HCT116 (cell line): ENCODE data around the gene GREB1L. TPM values are rescaled to one million over a fixed set of nuclear protein-coding genes. Genes with fewer than 3 reads are reported as not detected.

Experiments
- ATAC-seq: fragments of 200-7000 bp; cut with Tn5 transposase; 2 replicates; pipeline ENCODE4 v1.9.1; 2020; ENCODE audit warnings: mild to moderate bottlenecking, moderate library complexity
- BruUV-seq: library from RNA; stranded (reverse); fragments of 400-500 nt; replicated peaks from 2 replicates; lab custom pipeline; 2021; lab: Mats Ljungman, UMichigan
- CTCF ChIA-PET: fragments of 300-600 bp; sonication (Branson Sonifier 250); formaldehyde crosslinking; loops from one replicate; lab custom pipeline; 2021; ENCODE audit warnings: antibody characterized with exemption; lab: Charles Lee
- POLR2A ChIA-PET: fragments of 300-600, 350-600 bp; sonication (Branson Sonifier 250); formaldehyde crosslinking; loops from one replicate; lab custom pipeline; 2021; ENCODE audit warnings: antibody characterized with exemption; lab: Charles Lee
- RAD21 ChIA-PET, 2 experiments: fragments of 300-600 bp; sonication (Branson Sonifier 250); formaldehyde crosslinking; loops; one replicate each; lab custom pipeline; 2023; ENCODE audit warnings: low total read pairs in 2 of 2; ENCODE audit not compliant: uncharacterized antibody in 2 of 2, unreplicated experiment in 2 of 2, low non-redundant PET in 1 of 2; lab: Charles Lee
- DNase-seq: peaks from one replicate; pipeline ENCODE4 v3.0.0-alpha.2; 2010; ENCODE audit warnings: low read depth, low spot score
- H2AFZ ChIP-seq: fragments of 200-600 bp; shearing (Covaris generic), sonication (generic); 2 replicates; pipeline ENCODE4 v1.6.1; 2017; ENCODE audit warnings: low read depth, mixed run types, mixed read lengths, antibody characterized with exemption, low read length; ENCODE audit not compliant: poor library complexity, severe bottlenecking
- H3K27ac ChIP-seq: 2 replicates; pipeline ENCODE4 v1.5.1; 2012; ENCODE audit warnings: low read depth, low read length
- H3K27me3 ChIP-seq: fragments of 200-600 bp; sonication (generic); 2 replicates; pipeline ENCODE4 v1.6.1; 2016; ENCODE audit warnings: mixed run types, low read length, mixed read lengths; ENCODE audit not compliant: insufficient read depth
- H3K36me3 ChIP-seq, 2 experiments: fragments of 200-500 bp in 1 of 2; fragments of 200-600 bp in 1 of 2; sonication (Bioruptor generic) in 1 of 2; sonication (generic) in 1 of 2; 2 replicates each; pipeline versions ENCODE4 v1.5.1 to v1.6.1; 2014 to 2016; ENCODE audit warnings: low read length in 2 of 2, inconsistent platforms in 1 of 2, mixed read lengths in 1 of 2, mixed run types in 1 of 2; ENCODE audit not compliant: insufficient read depth in 2 of 2, control insufficient read depth in 1 of 2
- H3K4me1 ChIP-seq, 2 experiments: fragments of 200-600 bp in 1 of 2; sonication (generic) in 1 of 2; 2 replicates each; pipeline versions ENCODE4 v1.5.1 to v1.6.1; 2012 to 2017; ENCODE audit warnings: low read length in 2 of 2, inconsistent platforms in 1 of 2, mild to moderate bottlenecking in 1 of 2, mixed read lengths in 1 of 2, mixed run types in 1 of 2, moderate library complexity in 1 of 2; ENCODE audit not compliant: insufficient read depth in 2 of 2, control insufficient read depth in 1 of 2
- H3K4me2 ChIP-seq: fragments of 200-600 bp; sonication (generic); 2 replicates; pipeline ENCODE4 v1.6.1; 2017; ENCODE audit warnings: mixed run types, low read length, mixed read lengths
- H3K4me3 ChIP-seq, 2 experiments: fragments of 200-600 bp in 1 of 2; sonication (generic) in 1 of 2; replicated peaks in 1 of 2; 2 replicates each; pipeline ENCODE4 v1.5.1; 2011 to 2016; ENCODE audit warnings: low read length in 2 of 2, control low read depth in 1 of 2, low read depth in 1 of 2, mild to moderate bottlenecking in 1 of 2, mixed read lengths in 1 of 2, mixed run types in 1 of 2
- H3K79me2 ChIP-seq: fragments of 200-600 bp; sonication (generic); 2 replicates; pipeline ENCODE4 v1.6.1; 2017; ENCODE audit warnings: mild to moderate bottlenecking, mixed run types, low read length, moderate library complexity, mixed read lengths; ENCODE audit not compliant: insufficient read depth
- H3K9ac ChIP-seq: fragments of 200-600 bp; sonication (generic); 2 replicates; pipeline ENCODE4 v1.6.1; 2016; ENCODE audit warnings: low read length, mixed read lengths
- H3K9me2 ChIP-seq: fragments of 200-600 bp; sonication (generic), shearing (Covaris generic); 2 replicates; pipeline ENCODE4 v1.6.1; 2017; ENCODE audit warnings: mixed run types, mild to moderate bottlenecking, moderate library complexity; ENCODE audit not compliant: insufficient read depth
- H3K9me3 ChIP-seq, 2 experiments: fragments of 200-500 bp in 1 of 2; fragments of 200-600 bp in 1 of 2; sonication (Bioruptor generic) in 1 of 2; sonication (generic) in 1 of 2; 2 replicates each; pipeline ENCODE4 v1.6.1; 2014 to 2017; ENCODE audit warnings: low read length in 2 of 2, mixed read lengths in 2 of 2, inconsistent platforms in 1 of 2, low read depth in 1 of 2, mild to moderate bottlenecking in 1 of 2, mixed run types in 1 of 2, moderate library complexity in 1 of 2; ENCODE audit not compliant: control insufficient read depth in 1 of 2, insufficient read depth in 1 of 2
- H4K20me1 ChIP-seq: fragments of 200-600 bp; sonication (generic), shearing (Covaris generic); 2 replicates; pipeline ENCODE4 v1.6.1; 2017; ENCODE audit warnings: mixed run types, mild to moderate bottlenecking, moderate library complexity; ENCODE audit not compliant: insufficient read depth
- CBX3 ChIP-seq: IDR thresholded peaks from 2 replicates; pipeline ENCODE4 v1.6.1; 2012; ENCODE audit warnings: low read depth
- CEBPB ChIP-seq: IDR thresholded peaks from 2 replicates; pipeline ENCODE4 v1.6.1; 2012; ENCODE audit warnings: low read depth
- EGR1 ChIP-seq: IDR thresholded peaks from 2 replicates; pipeline ENCODE4 v1.6.1; 2012; ENCODE audit warnings: low read depth
- FOSL1 ChIP-seq: IDR thresholded peaks from 2 replicates; pipeline ENCODE4 v1.6.1; 2012; ENCODE audit warnings: low read depth
- ZFX ChIP-seq: fragments of 450-650 bp; IDR thresholded peaks from 2 replicates; pipeline ENCODE4 v1.6.1; 2017
- intact Hi-C: fragments of 100-400 bp; cut with micrococcal nuclease; formaldehyde crosslinking; loops from 2 replicates; pipeline ENCODE4 v1.10.0; 2022
- total RNA-seq: library from RNA; stranded (reverse); gene quantifications from one replicate; pipeline ENCODE4 v1.2.1, GENCODE V29; 2021; ENCODE audit not compliant: unreplicated experiment
- TF ChIP-seq, protein P1 (sequence below): IDR thresholded peaks from 2 replicates; pipeline ENCODE4 v1.6.1; 2011; ENCODE audit warnings: mild to moderate bottlenecking, low read length, moderate library complexity; ENCODE audit not compliant: insufficient replicate concordance; ENCODE audit errors: extremely low read depth
- TF ChIP-seq, protein P2 (sequence below): IDR thresholded peaks from 2 replicates; pipeline ENCODE4 v1.6.1; 2012

The GREB1L gene
- total RNA-seq, 1 experiment from 2014 or later, result 12.2 TPM

GRCh38 chr18:21483051-21483450 is 241.0 kb downstream of the GREB1L start:
- no peaks in the 10 kb centered on the region for H3K9me3 ChIP-seq
- ChIA-PET POLR2A (no interaction called here), CTCF (interaction anchor here (1.1 to 1.2 kb wide), 2 partner anchors 13 to 287 kb away, joined by 3 read pairs; no protein-coding TSS in a partner anchor), RAD21 (no interaction called here)
- no TSS peak for BruUV-seq
- DNase-seq (no peak), ATAC-seq (no peak)
- no peak overlapping the region for H3K4me2 ChIP-seq
- no peak overlapping the region for H2AFZ ChIP-seq
- H3K9me2 ChIP-seq, result no peaks in the 10 kb centered on the region
- intact Hi-C loops, result loop anchor here (10.0 kb wide), 1 partner anchor 82 kb away; no protein-coding TSS in a partner anchor
- no peaks in the 10 kb centered on the region for H4K20me1 ChIP-seq
- H3K27ac ChIP-seq, result no peak overlapping the region
- no peaks in the 10 kb centered on the region for H3K79me2 ChIP-seq
- no peak overlapping the region for H3K9ac ChIP-seq
- no peaks in the 10 kb centered on the region for H3K27me3 ChIP-seq
- TF ChIP-seq EGR1, result no peak
- TF ChIP-seq ZFX, result no peak
- no peak for TF ChIP-seq CBX3
- no peak for TF ChIP-seq FOSL1
- TF ChIP-seq, protein P1, sequence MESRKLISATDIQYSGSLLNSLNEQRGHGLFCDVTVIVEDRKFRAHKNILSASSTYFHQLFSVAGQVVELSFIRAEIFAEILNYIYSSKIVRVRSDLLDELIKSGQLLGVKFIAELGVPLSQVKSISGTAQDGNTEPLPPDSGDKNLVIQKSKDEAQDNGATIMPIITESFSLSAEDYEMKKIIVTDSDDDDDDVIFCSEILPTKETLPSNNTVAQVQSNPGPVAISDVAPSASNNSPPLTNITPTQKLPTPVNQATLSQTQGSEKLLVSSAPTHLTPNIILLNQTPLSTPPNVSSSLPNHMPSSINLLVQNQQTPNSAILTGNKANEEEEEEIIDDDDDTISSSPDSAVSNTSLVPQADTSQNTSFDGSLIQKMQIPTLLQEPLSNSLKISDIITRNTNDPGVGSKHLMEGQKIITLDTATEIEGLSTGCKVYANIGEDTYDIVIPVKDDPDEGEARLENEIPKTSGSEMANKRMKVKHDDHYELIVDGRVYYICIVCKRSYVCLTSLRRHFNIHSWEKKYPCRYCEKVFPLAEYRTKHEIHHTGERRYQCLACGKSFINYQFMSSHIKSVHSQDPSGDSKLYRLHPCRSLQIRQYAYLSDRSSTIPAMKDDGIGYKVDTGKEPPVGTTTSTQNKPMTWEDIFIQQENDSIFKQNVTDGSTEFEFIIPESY, result no peak
- no peak for TF ChIP-seq CEBPB
- TF ChIP-seq, protein P2, sequence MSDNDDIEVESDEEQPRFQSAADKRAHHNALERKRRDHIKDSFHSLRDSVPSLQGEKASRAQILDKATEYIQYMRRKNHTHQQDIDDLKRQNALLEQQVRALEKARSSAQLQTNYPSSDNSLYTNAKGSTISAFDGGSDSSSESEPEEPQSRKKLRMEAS, result no peak
- TF ChIP-seq, all 23 proteins: peak for 0
- peaks cover 4 to 9% of the 10 kb centered on the region in 2 experiments; a peak in 3 of 4 replicates for H3K4me1 ChIP-seq
- no peaks in the 10 kb centered on the region for H3K36me3 ChIP-seq
- H3K4me3 ChIP-seq, result no peak overlapping the region
